Umbilical cord (tissue), 2 donors: ENCODE measurements around the gene TP53RK. TPM values are rescaled to one million over a fixed set of nuclear protein-coding genes. Genes with fewer than 3 reads are reported as not detected.

Experiments used
- DNase-seq: peaks from one replicate; pipeline ENCODE4 v3.0.0-alpha.2; 2015; ENCODE audit warnings: low spot score
- total RNA-seq: library from RNA; depleted of rRNA; stranded (reverse); fragments of >200 nt; gene quantifications from one replicate; pipeline ENCODE4 v1.2.3, GENCODE V29; 2014; ENCODE audit warnings: low replicate concordance; ENCODE audit not compliant: insufficient read depth

The TP53RK gene
- total RNA-seq, 1 donor from 2014 or later, result 14.7 TPM

GRCh38 chr20:46708172-46708860 is 19.1 kb upstream of the TP53RK start:
- no peak for DNase-seq

DNA sequence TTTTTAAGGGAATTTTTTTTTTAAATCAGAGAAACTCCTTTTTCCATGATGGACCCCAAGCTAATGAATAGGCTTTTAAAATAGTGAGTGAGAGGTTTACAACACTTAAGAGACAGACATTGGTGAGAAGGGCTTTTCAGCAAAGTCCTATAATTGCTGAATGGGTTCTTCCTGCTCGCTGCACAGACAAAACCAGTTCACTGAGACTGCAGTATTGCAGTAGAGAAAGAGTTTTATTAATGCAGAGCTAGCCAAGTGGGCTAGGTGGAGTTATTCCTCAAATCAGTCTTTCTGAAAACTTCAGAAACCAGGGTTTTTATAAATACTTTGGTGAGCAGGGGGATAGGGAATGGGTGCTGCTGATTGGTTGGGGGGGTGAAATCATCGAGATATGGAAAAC is 17.0 kb upstream of the TP53RK start:
- DNase-seq, result no peak

- DNase-seq, result peak; percentile 84
Measured at GRCh38 chr20:46705378-46705729, 16.1 kb upstream of the TP53RK start.

GRCh38 chr20:46704714-46705377 is 15.6 kb upstream of the TP53RK start:
- peak; percentile 45 for DNase-seq

- DNase-seq, result no peak
Measured at GRCh38 chr20:46703435-46703834, 14.2 kb upstream of the TP53RK start.

DNA sequence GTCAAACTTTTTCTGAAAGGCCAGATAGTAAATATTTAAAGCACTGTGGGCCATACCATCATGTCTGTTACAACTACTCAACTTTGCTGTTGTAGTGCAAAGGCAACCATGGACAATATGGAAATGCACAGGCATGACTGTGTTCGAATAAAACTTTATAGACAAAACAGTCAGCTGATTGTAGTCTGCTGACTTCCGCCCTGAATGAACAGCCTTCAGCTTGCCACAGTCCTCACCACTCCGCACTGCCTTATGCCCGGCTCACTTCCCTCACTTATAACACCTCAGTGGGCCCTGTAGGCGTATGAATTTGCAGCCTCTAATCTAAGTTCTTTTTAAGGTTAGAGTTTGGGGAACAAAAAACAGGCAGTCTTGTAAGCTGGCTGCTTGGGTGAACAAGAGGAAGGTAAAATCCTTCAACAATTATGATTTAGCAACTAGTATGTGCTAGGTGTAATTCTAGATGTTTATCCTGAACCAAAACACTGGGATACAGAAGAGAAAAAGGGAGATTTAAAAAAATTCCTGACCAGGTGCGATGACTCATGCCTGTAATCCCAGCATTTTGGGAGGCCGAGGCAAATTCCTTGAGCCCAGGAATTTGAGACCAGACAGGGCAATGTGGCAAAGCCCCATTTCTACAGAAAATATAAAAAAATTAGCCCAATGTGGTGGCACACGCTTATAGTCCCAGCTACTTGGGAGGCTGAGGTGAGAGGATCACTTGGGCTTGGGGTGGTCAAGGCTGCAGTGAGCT is 13.4 kb upstream of the TP53RK start:
- DNase-seq, result no peak

DNA sequence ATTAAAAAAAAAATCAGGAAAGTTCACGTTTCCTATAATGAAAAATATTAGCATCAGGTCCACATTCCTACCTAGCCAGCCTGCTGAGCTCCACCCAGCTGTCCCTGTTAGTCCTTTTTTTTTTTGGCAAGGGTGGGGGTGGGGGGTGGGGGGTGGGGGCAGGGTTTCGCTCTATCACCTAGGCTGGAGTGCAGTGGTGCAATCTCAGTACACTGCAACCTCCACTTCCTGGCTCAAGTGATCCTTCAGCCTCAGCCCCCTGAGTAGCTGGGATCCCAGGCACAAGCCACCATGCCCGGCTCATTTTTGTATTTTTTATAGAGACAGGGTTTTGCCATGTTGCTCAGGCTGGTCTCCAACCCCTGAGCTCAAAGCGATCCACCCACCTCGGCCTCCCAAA is 12.7 kb upstream of the TP53RK start:
- DNase-seq, result no peak

GRCh38 chr20:46701556-46701955 is 12.3 kb upstream of the TP53RK start:
- DNase-seq, result no peak

GRCh38 chr20:46701057-46701456 is 11.8 kb upstream of the TP53RK start:
- no peak for DNase-seq

DNA sequence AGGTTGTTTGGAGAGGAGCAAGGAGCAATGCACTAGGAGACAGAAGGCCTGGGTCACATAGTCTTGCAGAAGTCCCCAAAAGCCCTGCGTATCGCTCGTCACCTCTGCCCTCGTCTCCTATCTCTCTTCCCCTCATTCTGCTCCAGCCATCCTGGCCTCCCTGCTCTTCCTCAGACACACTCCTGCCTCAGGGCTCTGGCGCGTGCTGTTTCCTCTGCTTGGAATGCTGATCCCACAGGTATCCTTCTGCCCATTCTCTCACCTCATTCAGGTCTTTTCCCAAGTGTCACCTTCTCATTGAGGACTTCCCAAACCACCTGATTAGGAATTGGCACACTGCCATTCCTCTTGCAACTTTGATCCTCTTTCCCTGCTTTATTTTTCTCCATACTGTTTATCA is 11.2 kb upstream of the TP53RK start:
- no peak for DNase-seq

DNA sequence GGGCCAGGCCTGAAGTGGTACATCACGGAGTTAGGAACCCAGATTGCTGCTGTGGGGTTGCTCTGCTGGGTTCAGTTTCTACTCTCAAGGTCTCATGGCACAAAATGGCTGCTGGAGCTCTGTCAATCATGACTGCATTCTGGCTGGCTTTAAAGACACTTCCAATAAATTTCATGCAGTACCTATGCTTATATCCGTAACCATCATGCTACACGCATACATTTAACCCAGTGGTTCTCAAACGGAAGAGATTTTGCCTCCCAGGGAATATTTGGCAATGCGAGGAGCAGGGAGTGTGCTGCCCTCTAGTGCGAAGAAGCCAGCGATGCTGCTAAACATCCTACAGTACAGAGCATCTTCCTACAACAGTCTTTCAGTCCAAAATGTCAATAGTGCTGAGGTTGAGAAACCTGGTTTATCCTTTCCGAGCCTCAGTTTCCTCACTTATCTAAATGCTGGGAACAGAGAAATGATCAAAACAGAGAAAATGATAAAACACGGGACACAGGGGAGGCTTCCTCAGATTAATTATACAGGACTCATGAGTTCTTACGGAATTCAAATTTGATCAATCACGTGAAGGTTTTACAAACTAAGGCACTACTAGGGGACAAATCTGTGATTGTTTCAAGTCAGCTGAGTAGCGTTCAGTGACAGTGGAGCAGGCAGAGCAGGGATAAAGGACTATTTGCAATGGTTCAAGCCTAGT is 10.6 kb upstream of the TP53RK start:
- no peak for DNase-seq

GRCh38 chr20:46698788-46699187 is 9.5 kb upstream of the TP53RK start:
- DNase-seq, result no peak

GRCh38 chr20:46696791-46697279 is 7.6 kb upstream of the TP53RK start:
- no peak for DNase-seq

DNA sequence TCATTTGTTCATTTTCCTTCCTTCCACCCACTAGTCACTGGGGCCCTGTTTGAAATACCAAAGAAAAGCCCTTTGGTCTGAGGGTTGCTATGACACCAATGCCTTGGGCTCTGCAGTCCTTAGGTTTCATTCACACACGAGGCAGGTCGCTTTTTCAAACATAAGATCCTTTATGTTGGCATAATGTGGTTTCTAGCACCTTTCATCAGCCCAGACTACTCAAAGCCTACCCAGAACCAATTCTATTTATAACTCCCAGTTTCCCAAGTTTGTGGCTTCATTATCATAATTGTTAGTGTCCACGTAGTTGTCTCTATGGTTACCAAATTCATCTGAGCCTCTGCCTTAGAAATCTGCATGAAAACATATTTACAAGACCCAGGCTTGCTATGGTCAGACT is 6.6 kb upstream of the TP53RK start:
- peak; percentile 58 for DNase-seq

- peak; percentile 72 for DNase-seq
Measured at GRCh38 chr20:46694484-46694883, 5.2 kb upstream of the TP53RK start.

DNA sequence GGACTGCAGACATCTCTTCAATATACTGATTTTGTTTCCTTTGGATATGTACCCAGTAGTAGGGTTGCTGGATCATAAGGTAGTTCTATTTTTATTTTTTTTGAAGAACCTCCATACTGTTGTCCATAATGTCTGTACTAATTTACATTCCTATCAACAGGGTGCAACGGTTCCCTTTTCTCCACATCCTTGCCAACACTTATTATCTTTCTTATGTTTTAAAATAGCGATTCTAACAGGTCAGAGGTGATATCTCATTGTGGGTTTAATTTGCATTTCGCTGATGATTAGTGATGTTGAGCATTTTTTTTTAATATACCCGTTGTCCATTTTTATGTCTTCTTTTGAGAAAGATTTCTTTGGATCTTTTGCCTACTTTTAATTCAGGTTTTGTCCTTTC is 2.0 kb upstream of the TP53RK start:
- no peak for DNase-seq

GRCh38 chr20:46690219-46691106 is 1.2 kb upstream of the TP53RK start:
- DNase-seq, result no peak

DNA sequence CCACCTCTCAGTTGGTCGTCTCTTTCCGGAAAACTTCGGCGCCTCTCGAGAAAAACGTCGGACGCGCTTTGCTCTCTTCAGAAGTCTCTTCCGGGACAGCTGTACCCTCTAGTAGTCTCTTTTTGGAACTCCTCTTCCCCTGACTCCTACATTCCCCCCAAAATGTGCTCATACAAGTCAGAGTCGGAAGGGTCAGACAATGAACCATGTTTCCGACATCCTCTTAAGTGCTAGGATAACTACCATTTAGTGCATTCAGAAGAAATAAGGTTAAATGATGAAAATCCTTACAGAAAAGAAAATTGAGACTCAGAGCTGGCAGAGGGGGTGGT is 476 bp upstream of the TP53RK start:
- no peak for DNase-seq

DNA sequence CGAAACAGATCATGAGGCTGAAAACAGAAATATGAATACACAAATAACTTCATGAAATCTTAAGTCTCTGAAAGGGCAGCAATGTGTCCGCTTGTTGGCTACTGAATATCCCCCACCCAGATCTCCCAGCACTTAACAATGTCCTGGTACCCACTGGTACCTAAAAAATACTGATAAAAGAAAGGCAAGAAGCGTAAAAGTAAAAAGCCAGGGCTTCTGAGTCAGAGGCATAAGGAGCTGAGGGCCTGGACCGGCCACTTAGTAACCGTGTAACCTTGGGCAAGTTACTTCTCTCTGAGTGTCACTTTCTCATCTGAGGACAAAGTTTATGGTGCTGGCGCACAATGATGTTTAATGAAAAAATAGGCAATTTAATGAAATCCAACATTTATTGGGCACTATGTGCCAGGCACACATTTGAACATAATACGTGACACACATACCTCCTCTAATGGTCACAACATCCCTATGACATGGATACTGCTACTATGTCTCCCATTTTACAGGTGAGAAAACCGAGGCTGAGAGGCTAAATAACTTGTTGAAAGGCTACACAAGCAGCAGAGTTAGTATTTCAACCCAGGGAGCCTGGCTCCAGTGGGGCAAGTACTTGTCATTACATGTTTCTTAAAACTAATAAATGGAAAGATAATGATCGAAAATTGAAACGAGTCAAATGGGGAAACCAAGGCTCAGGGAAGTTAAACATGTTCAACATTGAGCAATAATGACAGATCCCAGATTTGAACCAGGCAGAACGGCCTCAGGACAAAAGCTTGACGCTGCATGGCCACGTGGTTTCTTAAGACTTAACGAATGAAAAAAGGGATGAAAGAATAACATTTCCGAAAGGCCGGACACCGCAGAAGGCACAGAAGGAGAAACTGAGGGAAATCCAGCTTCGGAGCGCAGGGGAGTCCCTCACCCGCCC is 828 bp downstream of the TP53RK start:
- peak; percentile 65 for DNase-seq
